ENCODE data around the gene MRPL19. TPM values are rescaled to one million over a fixed set of nuclear protein-coding genes. Genes with fewer than 3 reads are reported as not detected.

MRPL19 gene
- polyA plus RNA-seq, 4 donors: 67.7 to 71.0 (median 68.4) TPM

DNA sequence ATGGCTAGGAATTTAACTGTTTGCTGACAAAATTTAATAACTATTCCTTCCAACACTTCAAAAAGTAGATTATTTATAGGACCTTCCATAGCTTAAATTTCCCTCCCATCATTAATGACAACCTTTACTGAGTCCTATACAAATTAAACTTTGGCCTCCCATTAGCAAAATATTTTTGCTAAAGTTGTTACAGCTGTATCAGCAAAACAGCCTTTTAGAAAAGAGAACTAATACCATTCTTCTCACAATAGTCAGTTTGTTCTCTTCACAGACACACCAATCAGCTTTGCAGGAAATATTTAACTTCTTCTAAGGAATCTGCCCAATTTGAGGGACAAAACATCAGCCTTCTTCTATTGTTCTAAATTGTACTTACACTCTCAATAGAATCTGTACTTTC lies 76.1 kb downstream of the MRPL19 start:
- DNase-seq (ENCODE audit: low read depth in 4 of 4, low spot score in 2 of 4): no peak

DNA sequence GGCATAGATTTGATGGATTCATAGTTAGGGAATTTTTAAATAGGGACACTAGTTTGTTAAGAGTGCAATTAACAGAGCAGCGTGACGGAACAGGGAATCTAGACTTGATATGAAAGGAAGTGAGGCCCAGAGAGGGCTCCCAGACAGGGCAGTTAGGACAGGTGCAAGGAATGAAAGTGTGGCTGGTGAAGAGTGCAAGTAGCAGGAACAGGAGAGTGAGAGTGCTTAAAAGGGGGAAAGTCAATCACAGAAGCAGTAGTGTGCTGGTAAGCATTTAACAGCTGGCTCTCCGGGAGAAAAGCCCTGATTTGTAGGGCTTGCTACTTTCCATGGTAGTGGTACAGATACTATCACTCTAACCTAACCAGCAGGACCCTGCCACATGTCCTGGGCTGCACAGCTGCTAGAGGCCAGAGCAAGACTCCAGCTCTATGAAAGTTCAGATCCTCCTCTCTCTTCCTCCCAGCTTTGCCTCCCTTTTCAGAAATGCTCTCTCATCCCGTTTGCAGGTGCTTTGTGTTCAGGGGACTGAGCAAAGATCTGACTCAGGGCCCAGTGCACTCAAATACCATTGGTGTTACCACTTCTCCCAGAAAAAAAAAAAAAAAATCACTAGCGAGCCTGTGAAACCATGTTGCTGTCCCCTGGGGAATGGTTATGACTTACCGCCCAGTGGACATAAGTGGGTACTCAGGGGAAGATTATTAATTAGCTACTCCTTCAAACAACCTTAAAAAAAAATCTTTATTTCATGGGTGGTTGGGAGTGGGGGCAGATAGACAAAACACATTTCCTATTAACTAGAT lies 82.2 kb downstream of the MRPL19 start:
- no peak for DNase-seq (ENCODE audit: low read depth in 4 of 4, low spot score in 2 of 4)

DNA sequence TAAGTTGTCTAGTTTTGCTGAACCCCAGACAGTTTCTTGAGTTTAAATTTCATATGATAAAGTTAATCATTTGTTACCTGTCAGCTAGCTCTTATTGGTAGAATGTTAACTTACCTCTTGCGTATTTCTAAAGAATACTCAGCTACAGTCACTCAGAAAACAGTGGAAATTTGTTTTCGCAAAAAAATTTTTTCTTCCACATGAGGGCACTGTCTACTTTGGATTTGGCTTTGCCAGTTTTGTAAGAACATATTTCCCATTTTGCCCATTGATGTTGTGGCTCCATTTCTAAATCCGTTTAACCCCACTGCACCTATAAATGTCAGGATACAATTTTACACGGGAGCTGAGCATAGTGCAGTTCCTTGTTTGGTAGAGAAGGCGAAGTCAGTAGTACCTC lies 83.3 kb downstream of the MRPL19 start:
- DNase-seq (ENCODE audit: low read depth in 4 of 4, low spot score in 2 of 4): no peak

DNA sequence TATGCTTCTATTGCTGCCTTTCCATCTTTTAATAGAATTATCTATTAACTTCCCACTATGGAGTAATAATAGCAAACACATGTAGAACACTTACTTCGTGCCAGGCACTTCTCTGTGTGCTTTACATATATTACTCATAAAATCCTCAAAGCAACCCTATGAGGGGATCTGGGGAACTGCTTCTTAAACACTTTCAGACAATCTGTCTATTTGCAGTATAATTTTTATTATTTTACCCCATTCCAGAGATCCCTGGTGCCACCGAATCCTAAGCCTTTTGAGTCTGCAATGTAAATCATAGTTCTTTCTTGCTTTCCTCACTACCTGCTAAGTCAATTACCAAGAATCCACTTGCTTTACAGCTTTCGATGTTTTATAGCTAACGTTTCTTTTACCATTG lies 89.7 kb downstream of the MRPL19 start:
- no peak for DNase-seq (ENCODE audit: low read depth in 4 of 4, low spot score in 2 of 4)

DNA sequence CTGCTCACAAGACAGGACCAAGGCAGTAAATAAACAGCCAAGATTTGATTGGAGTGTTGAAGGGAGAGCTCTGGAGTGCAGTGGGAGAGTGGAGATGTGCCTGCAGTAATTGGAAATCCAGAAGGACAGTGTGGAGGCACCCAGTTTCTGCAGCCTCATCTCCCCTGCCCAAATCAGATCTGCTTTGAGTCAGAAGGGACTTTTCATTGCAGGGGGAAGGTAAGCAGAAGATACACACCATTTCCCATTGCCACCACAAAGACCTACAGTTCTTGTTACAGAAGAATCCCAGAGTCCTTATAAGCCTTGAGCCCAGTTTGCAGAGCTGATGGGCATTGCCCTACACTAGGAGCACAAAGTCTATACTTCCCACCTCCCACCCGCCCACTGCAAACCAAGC lies 91.4 kb downstream of the MRPL19 start:
- no peak for DNase-seq (ENCODE audit: low read depth in 4 of 4, low spot score in 2 of 4)

Other genes starting within 250 kb of the MRPL19 start
- gene EVA1A, start 85.8 kb upstream of the MRPL19 start, polyA plus RNA-seq (ENCODE audit: insufficient read length in 4 of 4): 10 to 100 TPM; 12.6 to 19.8 (median 15.8) TPM
- gene GCFC2, start 64.1 kb downstream of the MRPL19 start, polyA plus RNA-seq (ENCODE audit: insufficient read length in 4 of 4): 10 to 100 TPM; 42.3 to 52.8 (median 50.5) TPM